Peyer's patch (tissue), 4 donors: ENCODE measurements around the gene RREB1. TPM values are rescaled to one million over a fixed set of nuclear protein-coding genes. Genes with fewer than 3 reads are reported as not detected.

Experiments used
- DNase-seq, 3 donors: peaks; one replicate each; pipeline ENCODE4 v3.0.0-alpha.2; 2017 to 2019
- H3K27ac ChIP-seq, 4 donors: fragments of 200-600 bp; sonication (generic); one replicate each; pipeline ENCODE4 v1.5.1; 2016 to 2019
- H3K27me3 ChIP-seq, 2 donors: fragments of 200-600 bp; sonication (generic); one replicate each; pipeline ENCODE4 v1.5.1; 2019
- H3K36me3 ChIP-seq, 3 donors: fragments of 200-600 bp; sonication (generic); one replicate each; pipeline ENCODE4 v1.5.1; 2016 to 2019
- H3K4me1 ChIP-seq, 4 donors: fragments of 200-600 bp; sonication (generic); one replicate each; pipeline ENCODE4 v1.5.1; 2016 to 2019
- H3K4me3 ChIP-seq, 4 donors: fragments of 200-600 bp; sonication (generic); 1 replicate in 3 of 4; 2 replicates in 1 of 4; pipeline ENCODE4 v1.5.1; 2016 to 2019; ENCODE audit warnings: mild to moderate bottlenecking in 1 of 4
- H3K9me3 ChIP-seq, 4 donors: fragments of 200-600 bp; sonication (generic); one replicate each; pipeline ENCODE4 v1.5.1; 2016 to 2019; ENCODE audit warnings: mild to moderate bottlenecking in 1 of 4
- POLR2A ChIP-seq, 2 donors: fragments of 450-650 bp; IDR thresholded peaks; one replicate each; pipeline ENCODE4 v1.5.1; 2017; ENCODE audit warnings: antibody characterized with exemption in 2 of 2, mild to moderate bottlenecking in 2 of 2, moderate library complexity in 2 of 2
- total RNA-seq, 4 donors: library from RNA; depleted of rRNA; stranded (reverse); fragments of >200 nt; gene quantifications; one replicate each; pipeline ENCODE4 v1.1.0, GENCODE V29; 2016
- TF ChIP-seq, protein P1 (sequence below), 6 experiments: fragments of 450-650 bp in 4 of 6; fragments of 200-600 bp in 2 of 6; sonication (generic) in 1 of 6; IDR thresholded peaks; one replicate each; pipeline ENCODE4 v1.5.1; 2017 to 2019; ENCODE audit warnings: antibody characterized with exemption in 6 of 6, mild to moderate bottlenecking in 3 of 6, moderate library complexity in 1 of 6

The RREB1 gene
- total RNA-seq, 4 donors from 2014 or later: 65.0 to 118 (median 113) TPM

DNA sequence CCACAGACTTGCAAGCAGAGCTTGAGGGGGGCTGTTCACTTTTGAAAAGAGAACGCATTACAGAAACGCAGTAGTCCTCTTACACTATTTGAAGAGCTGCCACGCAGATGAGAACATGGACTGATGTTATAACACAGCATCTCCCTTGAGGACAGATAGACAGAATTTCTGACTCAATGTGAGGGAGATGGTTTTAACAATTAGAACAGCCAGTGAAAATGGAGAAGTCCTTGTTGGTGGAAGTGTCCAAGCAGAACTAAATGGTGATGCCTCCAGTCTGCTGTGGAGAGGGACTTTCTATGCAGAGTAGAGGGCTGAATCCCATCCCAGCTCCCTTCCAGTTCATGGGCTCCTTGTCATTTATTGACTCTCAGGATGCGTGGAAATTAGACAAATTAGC, 100.0 kb downstream of the RREB1 start:
- no peak overlapping the region for H3K27ac ChIP-seq
- H3K4me3 ChIP-seq: no peak overlapping the region
- H3K9me3 ChIP-seq: no peaks in the 10 kb centered on the region
- H3K27me3 ChIP-seq: no peaks in the 10 kb centered on the region
- peaks cover 0 to 59% (median 0%) of the 10 kb centered on the region in 3 donors for H3K36me3 ChIP-seq
- no peak for TF ChIP-seq POLR2A (IDR thresholded peaks at IDR 0.05)
- TF ChIP-seq, protein P1, sequence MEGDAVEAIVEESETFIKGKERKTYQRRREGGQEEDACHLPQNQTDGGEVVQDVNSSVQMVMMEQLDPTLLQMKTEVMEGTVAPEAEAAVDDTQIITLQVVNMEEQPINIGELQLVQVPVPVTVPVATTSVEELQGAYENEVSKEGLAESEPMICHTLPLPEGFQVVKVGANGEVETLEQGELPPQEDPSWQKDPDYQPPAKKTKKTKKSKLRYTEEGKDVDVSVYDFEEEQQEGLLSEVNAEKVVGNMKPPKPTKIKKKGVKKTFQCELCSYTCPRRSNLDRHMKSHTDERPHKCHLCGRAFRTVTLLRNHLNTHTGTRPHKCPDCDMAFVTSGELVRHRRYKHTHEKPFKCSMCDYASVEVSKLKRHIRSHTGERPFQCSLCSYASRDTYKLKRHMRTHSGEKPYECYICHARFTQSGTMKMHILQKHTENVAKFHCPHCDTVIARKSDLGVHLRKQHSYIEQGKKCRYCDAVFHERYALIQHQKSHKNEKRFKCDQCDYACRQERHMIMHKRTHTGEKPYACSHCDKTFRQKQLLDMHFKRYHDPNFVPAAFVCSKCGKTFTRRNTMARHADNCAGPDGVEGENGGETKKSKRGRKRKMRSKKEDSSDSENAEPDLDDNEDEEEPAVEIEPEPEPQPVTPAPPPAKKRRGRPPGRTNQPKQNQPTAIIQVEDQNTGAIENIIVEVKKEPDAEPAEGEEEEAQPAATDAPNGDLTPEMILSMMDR (IDR thresholded peaks at IDR 0.05): no peak
- DNase-seq: no peak
- H3K4me1 ChIP-seq: no peaks in the 10 kb centered on the region

DNA sequence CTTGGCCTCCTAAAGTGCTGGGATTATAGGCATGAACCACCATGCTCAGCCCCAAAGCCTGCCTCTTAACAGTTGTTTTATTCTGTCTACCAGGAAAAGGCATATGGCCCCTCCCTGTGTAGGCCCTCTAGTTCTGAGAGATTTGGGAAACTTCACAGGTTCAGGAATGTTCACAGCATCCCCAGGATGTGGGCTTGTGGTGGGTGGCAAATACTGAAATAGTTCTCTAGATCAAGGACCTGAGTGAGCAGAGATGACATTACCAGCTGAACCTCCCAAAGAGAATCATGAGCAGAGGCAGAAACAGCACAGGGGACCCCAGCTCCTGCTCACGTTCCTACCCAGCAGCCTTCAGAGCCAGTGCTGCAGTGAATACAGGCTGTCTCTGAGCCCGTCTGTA, 105.7 kb downstream of the RREB1 start:
- Histone ChIP-seq H3K27ac (no peak overlapping the region), H3K36me3 (peaks cover 0 to 74% (median 0%) of the 10 kb centered on the region in 3 donors)

DNA sequence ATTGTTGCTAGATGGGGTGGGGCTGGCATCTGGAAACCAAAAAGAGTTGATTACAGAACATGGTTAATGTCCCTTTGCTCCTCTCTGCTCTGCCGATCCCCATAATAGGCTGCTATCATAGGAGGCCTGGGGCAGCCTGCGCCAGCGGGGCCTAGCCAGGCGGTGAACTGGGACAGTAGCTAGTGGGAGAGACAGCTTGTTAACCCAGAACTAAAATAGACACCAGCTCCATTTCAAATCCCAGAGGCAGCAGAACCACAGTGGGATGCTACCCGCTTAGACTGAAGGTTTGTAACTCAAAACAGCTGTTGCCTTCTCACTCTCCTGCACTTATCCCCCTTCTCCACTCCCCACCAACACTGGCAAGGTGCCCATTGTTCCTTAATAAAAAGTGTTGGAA, 106.7 kb downstream of the RREB1 start:
- Histone ChIP-seq H3K36me3 (peaks cover 0 to 83% (median 0%) of the 10 kb centered on the region in 3 donors), H3K9me3 (no peaks in the 10 kb centered on the region), H3K27ac (no peak overlapping the region), H3K27me3 (no peaks in the 10 kb centered on the region), H3K4me3 (no peak overlapping the region), H3K4me1 (peaks cover 0 to under 1% (median 0%) of the 10 kb centered on the region in 4 donors)
- DNase-seq: no peak
- no peak for TF ChIP-seq POLR2A (IDR thresholded peaks at IDR 0.05)
- TF ChIP-seq, protein P1 (IDR thresholded peaks at IDR 0.05): no peak

More for the DNA sequence above, 105.7 kb downstream of the RREB1 start:
- no peaks in the 10 kb centered on the region for H3K27me3 ChIP-seq
- no peak overlapping the region for H3K4me3 ChIP-seq
- no peaks in the 10 kb centered on the region for H3K9me3 ChIP-seq
- H3K4me1 ChIP-seq: no peaks in the 10 kb centered on the region
- TF ChIP-seq, protein P1 (IDR thresholded peaks at IDR 0.05): no peak
- DNase-seq: no peak

- no peak for DNase-seq
- Histone ChIP-seq H3K36me3 (peaks cover 0 to 89% (median 0%) of the 10 kb centered on the region in 3 donors), H3K4me1 (peaks cover 0 to 7% (median 0%) of the 10 kb centered on the region in 4 donors), H3K27me3 (no peaks in the 10 kb centered on the region), H3K4me3 (no peak overlapping the region), H3K9me3 (no peaks in the 10 kb centered on the region), H3K27ac (no peak overlapping the region)
- TF ChIP-seq, protein P1 (IDR thresholded peaks at IDR 0.05): no peak
- TF ChIP-seq POLR2A (IDR thresholded peaks at IDR 0.05): no peak
These were observed 107.4 kb downstream of the RREB1 start for GRCh38 chr6:7215131-7215530.

DNA sequence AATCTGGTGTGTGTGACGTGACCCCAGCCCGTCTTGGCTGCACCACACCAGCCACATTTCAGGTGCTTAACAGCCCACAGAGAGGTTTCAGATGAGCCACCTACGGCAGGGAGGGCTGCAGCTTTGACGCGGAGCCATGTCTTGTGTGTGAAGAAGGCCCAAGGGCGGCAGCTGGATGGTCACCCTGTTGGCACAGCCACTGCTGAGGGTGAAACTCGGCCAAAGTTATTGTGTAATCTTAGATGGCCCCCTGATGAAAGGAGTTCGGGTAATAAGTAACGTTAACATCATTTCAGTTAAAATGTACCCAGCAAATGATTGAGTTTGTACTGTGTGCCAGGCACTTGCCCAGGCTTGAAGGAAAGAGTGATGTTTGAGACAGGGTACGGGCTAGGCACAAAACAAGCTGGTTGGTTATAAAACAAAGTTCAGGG, 108.1 kb downstream of the RREB1 start:
- Histone ChIP-seq H3K27me3 (no peaks in the 10 kb centered on the region), H3K4me3 (no peak overlapping the region), H3K36me3 (peaks cover 0 to 90% (median 0%) of the 10 kb centered on the region in 3 donors), H3K4me1 (peaks cover 0 to 9% (median 0%) of the 10 kb centered on the region in 4 donors), H3K27ac (no peak overlapping the region), H3K9me3 (no peaks in the 10 kb centered on the region)
- no peak for DNase-seq
- TF ChIP-seq, protein P1 (IDR thresholded peaks at IDR 0.05): no peak
- no peak for TF ChIP-seq POLR2A (IDR thresholded peaks at IDR 0.05)
